Measurements from ENCODE around the gene ANKDD1B.

ANKDD1B gene

DNA sequence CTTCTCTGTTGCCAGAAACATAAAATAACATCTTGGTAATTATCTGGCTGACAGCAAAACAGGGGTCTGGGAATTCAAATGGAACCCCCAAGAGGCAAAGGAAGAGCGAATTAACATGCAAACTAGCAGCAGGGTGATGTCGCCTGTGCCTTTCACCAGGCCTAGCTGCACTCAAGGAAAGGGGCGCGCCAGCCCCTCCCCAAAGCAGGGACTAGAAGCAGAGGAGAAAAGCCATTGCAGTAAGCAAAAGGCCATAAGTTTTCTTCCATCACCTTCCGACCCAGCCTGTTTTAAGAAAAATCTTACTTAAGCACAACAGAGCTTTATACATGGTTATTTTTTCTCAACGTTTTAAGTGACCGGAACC lies 105.4 kb downstream of the ANKDD1B start:
- H3K4me3 ChIP-seq (ENCODE audit: low read depth, low read length), result peak overlapping the region; percentile 85

DNA sequence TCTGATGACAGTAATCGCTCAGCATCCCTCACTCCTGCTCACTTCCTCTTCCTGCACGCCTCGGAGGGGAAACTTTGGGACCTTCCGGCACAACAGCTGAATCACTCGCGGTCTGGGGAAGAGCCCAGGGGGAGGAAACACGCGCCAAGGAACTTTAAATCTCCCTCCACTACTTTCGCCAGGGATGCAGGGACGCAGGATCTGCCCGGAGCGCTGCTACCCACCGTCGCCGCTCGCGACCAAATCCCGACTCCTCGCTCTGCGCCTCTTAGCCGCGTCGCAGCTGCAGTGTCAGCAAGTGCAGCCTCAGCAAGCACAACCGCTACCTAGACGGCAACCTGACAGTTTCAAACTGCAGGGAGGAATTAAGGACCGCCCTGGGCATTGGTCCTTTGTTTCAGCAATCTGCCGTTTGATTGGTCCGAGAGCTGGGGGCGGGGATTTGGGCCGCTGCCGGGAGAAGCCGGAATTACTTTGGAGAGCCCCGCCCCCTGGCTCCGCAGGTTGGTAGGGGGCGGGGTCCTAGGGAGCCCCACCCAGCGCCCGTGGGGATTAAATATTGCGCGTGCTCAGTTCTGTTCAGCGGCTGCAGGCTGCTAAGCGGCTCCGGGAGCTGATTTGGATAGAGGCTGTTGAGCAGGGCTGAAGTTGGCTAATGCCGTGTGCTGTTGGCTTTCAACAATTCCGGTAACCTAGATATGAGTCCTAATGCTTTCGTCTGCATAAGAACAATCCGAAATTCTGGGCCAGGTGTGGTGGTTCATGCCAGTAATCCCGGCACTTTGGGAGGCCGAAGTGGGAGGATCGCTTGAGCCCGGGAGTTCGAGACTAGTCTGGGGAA lies 106.0 kb downstream of the ANKDD1B start, which contains the start of gene POC5:
Gene POC5, minus strand, starts transcription at position 356 of the 841 bp plus-strand sequence. CDS start 4,500 bp downstream, outside the sequence.
- peak; percentile 85 for TF ChIP-seq MYC (IDR thresholded peaks at IDR 0.05; ENCODE audit: low read depth, low read length)
- TF ChIP-seq, protein P1, sequence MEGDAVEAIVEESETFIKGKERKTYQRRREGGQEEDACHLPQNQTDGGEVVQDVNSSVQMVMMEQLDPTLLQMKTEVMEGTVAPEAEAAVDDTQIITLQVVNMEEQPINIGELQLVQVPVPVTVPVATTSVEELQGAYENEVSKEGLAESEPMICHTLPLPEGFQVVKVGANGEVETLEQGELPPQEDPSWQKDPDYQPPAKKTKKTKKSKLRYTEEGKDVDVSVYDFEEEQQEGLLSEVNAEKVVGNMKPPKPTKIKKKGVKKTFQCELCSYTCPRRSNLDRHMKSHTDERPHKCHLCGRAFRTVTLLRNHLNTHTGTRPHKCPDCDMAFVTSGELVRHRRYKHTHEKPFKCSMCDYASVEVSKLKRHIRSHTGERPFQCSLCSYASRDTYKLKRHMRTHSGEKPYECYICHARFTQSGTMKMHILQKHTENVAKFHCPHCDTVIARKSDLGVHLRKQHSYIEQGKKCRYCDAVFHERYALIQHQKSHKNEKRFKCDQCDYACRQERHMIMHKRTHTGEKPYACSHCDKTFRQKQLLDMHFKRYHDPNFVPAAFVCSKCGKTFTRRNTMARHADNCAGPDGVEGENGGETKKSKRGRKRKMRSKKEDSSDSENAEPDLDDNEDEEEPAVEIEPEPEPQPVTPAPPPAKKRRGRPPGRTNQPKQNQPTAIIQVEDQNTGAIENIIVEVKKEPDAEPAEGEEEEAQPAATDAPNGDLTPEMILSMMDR (IDR thresholded peaks at IDR 0.05; ENCODE audit: low read depth, low read length), result no peak
- peak; percentile 89 for TF ChIP-seq POLR2A (IDR thresholded peaks at IDR 0.05; ENCODE audit: extremely low read depth, insufficient read length)
- peak; percentile 75 for TF ChIP-seq MAX (IDR thresholded peaks at IDR 0.05; ENCODE audit: low read depth, low read length)
- peak; percentile 97 for DNase-seq (ENCODE audit: low read depth)
- H3K4me3 ChIP-seq (ENCODE audit: low read depth, low read length), result peak within 1 kb of the TSS; percentile 85

More for the DNA sequence above, 105.4 kb downstream of the ANKDD1B start:
- DNase-seq (ENCODE audit: low read depth), result no peak
- TF ChIP-seq POLR2A (IDR thresholded peaks at IDR 0.05; ENCODE audit: extremely low read depth, insufficient read length), result no peak
- TF ChIP-seq, protein P1 (IDR thresholded peaks at IDR 0.05; ENCODE audit: low read depth, low read length), result no peak
- no peak for TF ChIP-seq MAX (IDR thresholded peaks at IDR 0.05; ENCODE audit: low read depth, low read length)
- no peak for TF ChIP-seq MYC (IDR thresholded peaks at IDR 0.05; ENCODE audit: low read depth, low read length)

- TF ChIP-seq, protein P1 (IDR thresholded peaks at IDR 0.05; ENCODE audit: low read depth, low read length), result no peak
- TF ChIP-seq MAX (IDR thresholded peaks at IDR 0.05; ENCODE audit: low read depth, low read length) (no peak), POLR2A (IDR thresholded peaks at IDR 0.05; ENCODE audit: extremely low read depth, insufficient read length) (no peak), MYC (IDR thresholded peaks at IDR 0.05; ENCODE audit: low read depth, low read length) (no peak)
- no peak overlapping the region for H3K4me3 ChIP-seq (ENCODE audit: low read depth, low read length)
- peak; percentile 57 for DNase-seq (ENCODE audit: low read depth)
Observed at GRCh38 chr5:75720882-75721281, 109.6 kb downstream of the ANKDD1B start.

All from NB4 (cell line).